CD4-positive, alpha-beta memory T cell (primary cell): ENCODE measurements around the gene B2M. TPM values are rescaled to one million over a fixed set of nuclear protein-coding genes. Genes with fewer than 3 reads are reported as not detected.
"Not testable (repeated sequence)": the region's sequence is repeated elsewhere in the genome, so short reads cannot be mapped to it uniquely, and the experiment has no call there.

Source experiments
- CTCF ChIA-PET: fragments of 350-600 bp; sonication (Branson Sonifier 250); formaldehyde crosslinking; loops from one replicate; lab custom pipeline; 2021; ENCODE audit warnings: inconsistent platforms; ENCODE audit not compliant: partially characterized antibody; lab: Charles Lee
- POLR2A ChIA-PET: fragments of 350-600 bp; sonication (Branson Sonifier 250); formaldehyde crosslinking; loops from one replicate; lab custom pipeline; 2021; ENCODE audit not compliant: partially characterized antibody; lab: Charles Lee
- DNase-seq, 5 donors: peaks; one replicate each; pipeline versions ENCODE4 v3.0.0 to v3.0.0-alpha.2; 2020 to 2022; ENCODE audit warnings: mixed read lengths in 1 of 5
- H3K27ac ChIP-seq: one replicate; pipeline ENCODE4 v1.7.0; 2013; ENCODE audit warnings: low read depth, low read length
- H3K27me3 ChIP-seq: 2 replicates; pipeline ENCODE4 v1.7.0; 2013; ENCODE audit warnings: mild to moderate bottlenecking, low read length, moderate library complexity; ENCODE audit not compliant: insufficient read depth
- H3K36me3 ChIP-seq: 2 replicates; pipeline ENCODE4 v1.7.0; 2013; ENCODE audit warnings: mild to moderate bottlenecking, low read length, moderate library complexity; ENCODE audit not compliant: insufficient read depth
- H3K4me1 ChIP-seq: 2 replicates; pipeline ENCODE4 v1.7.0; 2013; ENCODE audit warnings: mild to moderate bottlenecking, low read length, moderate library complexity; ENCODE audit not compliant: insufficient read depth
- H3K4me3 ChIP-seq, 2 donors: one replicate each; pipeline ENCODE4 v1.7.0; 2013; ENCODE audit warnings: low read length in 2 of 2, mild to moderate bottlenecking in 1 of 2
- H3K9me3 ChIP-seq, 2 donors: one replicate each; pipeline ENCODE4 v1.7.0; 2013; ENCODE audit warnings: low read length in 2 of 2, control low read depth in 1 of 2; ENCODE audit not compliant: control insufficient read depth in 1 of 2
- H3K27ac Mint-ChIP-seq, 7 donors: one replicate each; pipeline ENCODE4 v1.8.0; 2020 to 2021; ENCODE audit warnings: mixed read lengths in 7 of 7, mild to moderate bottlenecking in 6 of 7, inconsistent platforms in 3 of 7, moderate library complexity in 3 of 7
- H3K27me3 Mint-ChIP-seq, 2 donors: one replicate each; pipeline ENCODE4 v1.8.0; 2020 to 2021; ENCODE audit warnings: mixed read lengths in 2 of 2
- H3K36me3 Mint-ChIP-seq, 2 donors: one replicate each; pipeline ENCODE4 v1.8.0; 2020 to 2021; ENCODE audit warnings: mixed read lengths in 2 of 2, inconsistent platforms in 1 of 2, mild to moderate bottlenecking in 1 of 2
- H3K4me1 Mint-ChIP-seq, 4 donors: one replicate each; pipeline ENCODE4 v1.8.0; 2020 to 2021; ENCODE audit warnings: mixed read lengths in 4 of 4, mild to moderate bottlenecking in 1 of 4
- H3K4me3 Mint-ChIP-seq, 8 donors: one replicate each; pipeline ENCODE4 v1.8.0; 2020 to 2021; ENCODE audit warnings: mixed read lengths in 8 of 8, mild to moderate bottlenecking in 7 of 8, moderate library complexity in 6 of 8, inconsistent platforms in 3 of 8
- H3K9me3 Mint-ChIP-seq, 8 donors: one replicate each; pipeline ENCODE4 v1.8.0; 2020 to 2021; ENCODE audit warnings: mixed read lengths in 8 of 8, mild to moderate bottlenecking in 5 of 8, inconsistent platforms in 3 of 8, moderate library complexity in 1 of 8
- intact Hi-C: fragments of 100-400 bp; cut with micrococcal nuclease; formaldehyde crosslinking; loops from one replicate; pipeline ENCODE4 v1.15.1; 2023
- polyA plus RNA-seq, 2 donors: library from polyadenylated mRNA; unstranded; fragments of 300-500 nt; fragmentation: Illumina TruSeq; gene quantifications; one replicate each; pipeline ENCODE4 v1.2.3, GENCODE V29; 2021
- total RNA-seq, 2 experiments: library from RNA; stranded (reverse); gene quantifications; one replicate each; pipeline ENCODE4 v1.2.3, GENCODE V29; 2021

The B2M gene
- total and polyA plus RNA-seq, 4 experiments from 2014 or later, result 7,421 to 62,423 (median 21,318) TPM

DNA sequence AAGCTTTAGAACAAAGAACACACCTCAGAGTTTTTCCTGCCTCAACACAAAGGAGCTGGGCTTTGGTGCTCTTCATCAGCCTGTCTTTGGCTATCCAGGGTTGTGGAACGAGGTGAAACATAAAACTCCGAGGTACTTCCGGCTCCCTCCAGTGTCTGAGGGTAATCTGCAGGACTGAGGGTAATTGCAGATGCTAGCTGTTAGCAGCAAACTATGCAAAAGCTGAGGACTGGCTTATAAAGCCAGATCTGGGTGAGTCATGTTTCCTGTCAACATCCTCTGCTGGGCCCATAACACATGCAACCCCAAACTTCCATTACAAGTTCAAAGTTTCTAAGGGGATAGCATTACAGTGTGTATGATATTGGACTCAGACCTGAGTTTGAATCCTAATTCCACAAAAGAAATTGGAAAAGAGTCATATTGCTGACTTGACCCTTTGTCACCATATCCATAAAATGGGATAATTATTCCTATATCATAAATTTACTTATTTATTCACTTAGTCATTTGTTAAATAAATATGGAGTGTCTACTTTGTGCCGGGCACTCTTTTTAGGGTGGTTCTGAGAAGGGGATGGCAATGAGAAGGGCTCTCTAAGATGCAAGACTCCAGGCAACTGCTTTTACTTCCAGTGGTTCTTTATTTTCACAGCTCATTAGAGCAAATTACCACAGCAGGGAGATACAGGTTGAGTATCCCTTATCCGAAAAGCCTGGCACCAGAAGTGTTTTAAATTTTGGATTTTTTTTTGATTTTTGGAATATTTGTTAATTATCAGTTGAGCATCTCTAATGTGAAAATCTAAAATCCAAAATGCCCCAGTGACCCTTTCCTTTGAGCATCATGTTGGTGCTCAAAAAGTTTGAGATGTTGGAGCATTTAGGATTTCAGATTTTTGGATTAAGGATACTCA lies 15.5 kb downstream of the B2M start:
- peak overlapping the region; percentile 98 for H3K27ac ChIP-seq
- POLR2A ChIA-PET, result interaction anchor here (0.5 to 39.7 kb wide), 11 partner anchors 11 to 475 kb away, joined by 3 to 5737 read pairs (median 4); partner anchors contain the start of genes B2M, PATL2, SPG11 and TRIM69
- DNase-seq, result peak; percentile 81 to 93 (median 86)
- Mint-ChIP-seq H3K27me3 (no peaks in the 10 kb centered on the region), H3K9me3 (peaks cover 0 to 3% (median 0%) of the 10 kb centered on the region in 8 donors), H3K4me3 (peak overlapping the region; percentile 87 to 100 (median 98)), H3K4me1 (peaks cover 44 to 89% (median 61%) of the 10 kb centered on the region in 4 donors), H3K36me3 (peaks cover 3 to 28% of the 10 kb centered on the region in 2 donors), H3K27ac (peak overlapping the region; percentile 96 to 100 (median 99))
- intact Hi-C loops, result loop anchor here (1.0 to 5.0 kb wide), 7 partner anchors 9 to 300 kb away; partner anchors contain the start of genes CTDSPL2, EIF3J, SPG11 and TRIM69
- H3K4me3 ChIP-seq, result peak overlapping the region; percentile 46 to 59
- H3K9me3 ChIP-seq, result no peaks in the 10 kb centered on the region
- CTCF ChIA-PET, result interaction anchor here (0.7 to 33.6 kb wide), 7 partner anchors 5 to 148 kb away, joined by 4 to 821 read pairs (median 11); partner anchors contain the start of genes B2M, PATL2, SPG11 and TRIM69
- H3K27me3 ChIP-seq, result no peaks in the 10 kb centered on the region
- H3K36me3 ChIP-seq, result peaks cover 6% of the 10 kb centered on the region
- H3K4me1 ChIP-seq, result peaks cover 78% of the 10 kb centered on the region

DNA sequence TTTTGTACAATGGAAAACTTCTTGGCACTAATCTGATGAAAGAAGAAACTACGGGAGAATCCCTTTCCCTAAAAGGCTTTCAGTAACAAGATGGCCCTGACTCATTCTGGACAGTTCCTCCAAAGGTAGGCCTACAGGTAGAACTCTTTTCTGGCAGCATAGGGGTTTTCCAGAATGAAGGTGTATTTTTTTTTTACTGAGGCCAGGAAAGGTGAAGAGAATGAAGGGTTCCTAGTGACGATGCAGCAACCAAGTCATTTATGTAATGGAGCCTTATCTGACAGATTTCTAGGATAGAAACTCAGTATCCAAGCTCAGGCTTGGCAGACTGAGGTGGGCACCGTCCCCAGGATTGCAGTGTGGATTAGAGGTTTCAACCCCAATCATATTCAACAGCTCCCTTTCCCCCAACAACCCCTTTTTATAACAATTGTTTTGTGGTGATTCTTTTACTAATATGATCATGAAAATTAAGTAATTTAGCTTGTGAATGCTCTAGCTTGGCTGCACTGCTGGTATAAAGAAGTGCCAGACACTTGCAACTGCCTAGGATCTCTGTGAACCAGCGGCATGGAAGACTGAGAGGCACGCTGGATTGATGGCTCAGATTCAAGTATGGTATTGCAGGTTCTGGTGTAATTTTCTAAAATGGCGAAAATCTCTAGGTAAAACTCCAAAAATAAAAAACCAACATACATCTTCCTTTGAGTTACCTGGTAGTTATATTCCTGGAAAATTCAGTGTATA lies 16.3 kb downstream of the B2M start:
- intact Hi-C loops, result loop anchor here (5.0 kb wide), 2 partner anchors 190 to 300 kb away; partner anchors contain the start of genes CTDSPL2 and EIF3J
- peaks cover 11 to 36% of the 10 kb centered on the region in 2 donors for H3K36me3 Mint-ChIP-seq
- H3K4me3 Mint-ChIP-seq, result peak overlapping the region; percentile 66 to 100 (median 97)
- Histone ChIP-seq H3K4me3 (peak overlapping the region; percentile 32 to 46), H3K9me3 (no peaks in the 10 kb centered on the region), H3K4me1 (peaks cover 78% of the 10 kb centered on the region), H3K27ac (peak overlapping the region; percentile 98), H3K27me3 (no peaks in the 10 kb centered on the region), H3K36me3 (peaks cover 12% of the 10 kb centered on the region)
- DNase-seq, result peak in 4 of 5 donors; percentile 28 to 71 (median 43)
- CTCF ChIA-PET, result interaction anchor here (1.2 to 33.6 kb wide), 5 partner anchors 4 to 65 kb away, joined by 3 to 821 read pairs (median 601); partner anchors contain the start of genes B2M, PATL2, SPG11 and TRIM69
- H3K27ac Mint-ChIP-seq, result peak overlapping the region; percentile 96 to 100 (median 99)
- H3K9me3 Mint-ChIP-seq, result peaks cover 0 to 3% (median 0%) of the 10 kb centered on the region in 8 donors
- H3K27me3 Mint-ChIP-seq, result no peaks in the 10 kb centered on the region
- POLR2A ChIA-PET, result interaction anchor here (0.6 to 39.7 kb wide), 4 partner anchors 10 to 108 kb away, joined by 3 to 5737 read pairs (median 1628); partner anchors contain the start of genes B2M, PATL2, SPG11 and TRIM69
- peaks cover 45 to 90% (median 63%) of the 10 kb centered on the region in 4 donors for H3K4me1 Mint-ChIP-seq

DNA sequence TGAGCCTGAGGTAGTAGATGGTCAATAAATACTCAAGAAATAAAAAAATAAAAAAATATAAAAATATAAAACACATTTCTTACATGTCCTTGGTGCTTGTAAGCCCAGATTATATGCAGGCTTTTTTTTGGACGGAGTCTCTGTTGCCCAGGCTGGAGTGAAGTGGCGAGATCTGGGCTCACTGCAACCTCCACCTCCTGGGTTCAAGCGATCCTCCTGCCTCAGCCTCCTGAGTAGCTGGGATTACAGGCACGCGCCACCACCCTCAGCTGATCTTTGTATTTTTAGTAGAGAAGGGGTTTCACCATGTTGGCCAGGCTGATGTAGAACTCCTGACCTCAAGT lies 16.9 kb downstream of the B2M start:
- H3K9me3 Mint-ChIP-seq, H3K27me3 Mint-ChIP-seq, H3K9me3 ChIP-seq, DNase-seq, H3K27me3 ChIP-seq: not testable (repeated sequence)
- Histone ChIP-seq H3K27ac (peak overlapping the region; percentile 98), H3K4me1 (peaks cover 80% of the 10 kb centered on the region), H3K36me3 (peaks cover 12% of the 10 kb centered on the region), H3K4me3 (peak overlapping the region in 1 of 2 donors; percentile 43)
- peak overlapping the region; percentile 96 to 100 (median 99) for H3K27ac Mint-ChIP-seq
- peaks cover 11 to 36% of the 10 kb centered on the region in 2 donors for H3K36me3 Mint-ChIP-seq
- CTCF ChIA-PET, result interaction anchor here (1.2 to 33.6 kb wide), 5 partner anchors 4 to 66 kb away, joined by 3 to 821 read pairs (median 601); partner anchors contain the start of genes B2M, PATL2, SPG11 and TRIM69
- H3K4me3 Mint-ChIP-seq, result peak overlapping the region; percentile 96 to 100 (median 99)
- POLR2A ChIA-PET, result interaction anchor here (0.6 to 39.7 kb wide), 10 partner anchors 9 to 301 kb away, joined by 3 to 5737 read pairs (median 4); partner anchors contain the start of genes B2M, EIF3J, PATL2 and SPG11
- intact Hi-C loops, result loop anchor here (5.0 kb wide), 2 partner anchors 191 to 301 kb away; partner anchors contain the start of genes CTDSPL2 and EIF3J
- H3K4me1 Mint-ChIP-seq, result peaks cover 45 to 90% (median 62%) of the 10 kb centered on the region in 4 donors

DNA sequence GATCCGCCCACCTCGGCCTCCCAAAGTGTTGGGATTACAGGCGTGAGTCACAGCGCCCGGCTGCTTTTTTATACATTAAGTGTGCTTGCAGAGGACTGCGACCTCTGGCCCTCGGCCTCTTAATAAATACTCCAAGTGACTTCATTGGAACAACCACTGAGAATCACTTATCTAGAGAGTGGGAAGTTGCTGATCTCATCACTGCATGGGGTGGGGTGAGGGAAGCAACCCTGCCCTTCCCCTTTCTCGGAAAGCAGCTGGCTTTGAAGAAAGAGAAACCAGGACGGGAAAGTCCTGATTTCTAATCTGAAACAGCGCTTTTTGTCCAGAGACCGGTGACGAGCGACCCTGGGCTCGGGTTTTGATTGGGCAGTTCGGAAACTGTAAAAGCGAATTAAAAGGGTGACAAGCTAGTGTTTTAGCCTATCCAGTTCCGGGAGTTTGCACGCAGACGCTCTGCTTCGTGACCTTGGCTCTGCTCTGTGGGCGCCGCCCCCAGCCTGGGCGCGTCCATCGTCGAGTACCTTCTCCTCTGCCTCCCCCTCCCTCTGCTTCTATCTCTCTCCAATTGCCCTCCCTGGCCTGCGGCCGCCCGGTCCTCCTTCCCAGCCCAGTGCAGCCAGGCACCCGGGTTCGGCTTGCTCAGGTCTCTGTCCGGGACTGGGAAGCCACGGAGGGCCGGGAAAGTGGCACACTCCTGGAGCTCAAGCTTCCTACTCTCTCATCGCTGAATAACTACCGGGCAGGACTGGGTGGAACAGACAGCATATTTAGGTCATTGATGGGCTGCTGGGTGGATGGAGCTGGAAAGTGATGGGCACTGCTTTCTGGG lies 17.5 kb downstream of the B2M start:
- Histone ChIP-seq H3K4me1 (peaks cover 79% of the 10 kb centered on the region), H3K9me3 (no peaks in the 10 kb centered on the region), H3K36me3 (peaks cover 12% of the 10 kb centered on the region), H3K27ac (peak overlapping the region; percentile 98), H3K27me3 (no peaks in the 10 kb centered on the region), H3K4me3 (peak overlapping the region; percentile 74 to 99)
- Mint-ChIP-seq H3K36me3 (peaks cover 11 to 38% of the 10 kb centered on the region in 2 donors), H3K27me3 (no peaks in the 10 kb centered on the region), H3K4me1 (peaks cover 47 to 91% (median 63%) of the 10 kb centered on the region in 4 donors), H3K27ac (peak overlapping the region; percentile 96 to 100 (median 99)), H3K9me3 (peaks cover 0 to 3% (median 0%) of the 10 kb centered on the region in 8 donors), H3K4me3 (peak overlapping the region; percentile 96 to 100 (median 99))
- intact Hi-C loops, result loop anchor here (1.0 to 5.0 kb wide), 3 partner anchors 10 to 301 kb away; partner anchors contain the start of genes CTDSPL2 and EIF3J
- POLR2A ChIA-PET, result interaction anchor here (0.7 to 39.7 kb wide), 13 partner anchors 9 to 302 kb away, joined by 3 to 5737 read pairs (median 4); partner anchors contain the start of genes B2M, EIF3J, PATL2 and SPG11
- DNase-seq, result peak; percentile 95 to 98 (median 97)
- CTCF ChIA-PET, result interaction anchor here (1.2 to 33.6 kb wide), 6 partner anchors 3 to 77 kb away, joined by 3 to 821 read pairs (median 306); partner anchors contain the start of genes B2M, PATL2, SPG11 and TRIM69

DNA sequence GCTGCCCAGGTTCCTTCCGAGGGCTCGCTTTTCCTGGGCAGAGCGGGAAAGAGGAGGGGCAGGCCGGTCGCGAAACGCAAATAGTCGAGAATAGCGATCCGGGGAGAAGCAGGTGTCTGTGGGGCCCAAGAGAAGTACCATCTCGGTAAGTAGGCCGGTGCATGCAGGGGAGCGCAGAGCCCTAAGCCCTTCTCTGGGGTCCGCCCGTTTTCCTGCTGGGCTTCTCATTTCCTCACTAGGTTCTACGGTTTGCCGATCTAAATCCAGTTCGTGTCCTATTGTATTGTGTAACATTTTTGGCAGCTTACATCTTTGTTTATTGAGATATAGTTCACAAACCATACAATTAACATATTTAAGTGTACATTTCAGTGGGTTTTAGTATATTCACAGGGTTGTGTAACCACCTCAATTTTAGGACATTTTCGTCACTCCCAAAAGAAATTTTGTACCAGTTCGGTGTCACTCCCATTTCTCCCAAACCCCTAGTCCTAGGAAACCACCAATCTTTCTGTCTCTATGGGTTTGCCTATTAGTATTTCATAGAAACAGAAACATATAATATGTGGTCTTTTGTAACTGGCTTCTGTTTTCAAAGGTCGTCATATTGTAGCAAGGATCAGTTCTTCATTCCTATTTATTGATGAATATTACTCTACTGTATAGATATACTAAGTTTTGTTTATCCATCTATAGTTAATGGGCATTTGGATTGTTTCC lies 18.3 kb downstream of the B2M start:
- ChIA-PET CTCF (interaction anchor here (1.2 to 33.6 kb wide), 7 partner anchors 3 to 78 kb away, joined by 3 to 821 read pairs (median 11); partner anchors contain the start of genes B2M, PATL2, SPG11 and TRIM69), POLR2A (interaction anchor here (0.7 to 39.7 kb wide), 12 partner anchors 8 to 303 kb away, joined by 3 to 5737 read pairs (median 4); partner anchors contain the start of genes B2M, PATL2, SPG11 and TRIM69)
- H3K27ac Mint-ChIP-seq, result peak overlapping the region; percentile 96 to 100 (median 99)
- peak overlapping the region; percentile 96 to 100 (median 99) for H3K4me3 Mint-ChIP-seq
- H3K4me1 Mint-ChIP-seq, result peaks cover 46 to 88% (median 61%) of the 10 kb centered on the region in 4 donors
- no peaks in the 10 kb centered on the region for H3K27me3 Mint-ChIP-seq
- Histone ChIP-seq H3K4me3 (peak overlapping the region; percentile 74 to 99), H3K4me1 (peaks cover 79% of the 10 kb centered on the region), H3K36me3 (peaks cover 12% of the 10 kb centered on the region), H3K27ac (peak overlapping the region; percentile 98), H3K27me3 (no peaks in the 10 kb centered on the region), H3K9me3 (no peaks in the 10 kb centered on the region)
- intact Hi-C loops, result loop anchor here (1.0 to 5.0 kb wide), 3 partner anchors 9 to 302 kb away; partner anchors contain the start of genes CTDSPL2 and EIF3J
- peak in 1 of 5 donors; percentile 60 for DNase-seq
- peaks cover 11 to 38% of the 10 kb centered on the region in 2 donors for H3K36me3 Mint-ChIP-seq
- peaks cover 0 to 3% (median 0%) of the 10 kb centered on the region in 8 donors for H3K9me3 Mint-ChIP-seq
